Endothelial cell of umbilical vein (primary cell): ENCODE data around the gene P4HA3. TPM values are rescaled to one million over a fixed set of nuclear protein-coding genes. Genes with fewer than 3 reads are reported as not detected.

ENCODE experiments used
- BruUV-seq: library from RNA; stranded (reverse); fragments of 400-500 nt; replicated peaks from 2 replicates; lab custom pipeline; 2021; lab: Mats Ljungman, UMichigan
- CTCF ChIA-PET: fragments of 300-600, 350-600 bp; sonication (Branson Sonifier 250); formaldehyde crosslinking; loops from one replicate; lab custom pipeline; 2021; ENCODE audit warnings: antibody characterized with exemption, inconsistent platforms; lab: Charles Lee
- POLR2A ChIA-PET: fragments of 300-600, 350-600 bp; sonication (Branson Sonifier 250); formaldehyde crosslinking; loops from one replicate; lab custom pipeline; 2021; ENCODE audit warnings: antibody characterized with exemption, inconsistent platforms; lab: Charles Lee
- DNase-seq: peaks from one replicate; pipeline ENCODE4 v3.0.0-alpha.2; 2011; ENCODE audit warnings: low read depth, low spot score
- FAIRE-seq: peaks from 2 replicates; lab custom pipeline; 2011; peaks lifted over from hg19 to GRCh38; lab: Jason Lieb, UNC
- H2AFZ ChIP-seq: 2 replicates; pipeline ENCODE4 v1.6.0; 2012; ENCODE audit warnings: low read depth, low read length, control low read depth, inconsistent platforms
- H3K27ac ChIP-seq: 2 replicates; pipeline ENCODE4 v1.5.1; 2011; ENCODE audit warnings: low read depth, mild to moderate bottlenecking, control low read depth, low read length, moderate library complexity; ENCODE audit not compliant: insufficient read depth
- H3K27me3 ChIP-seq, 2 experiments: 2 replicates each; pipeline versions ENCODE4 v1.6.0 to v1.6.1; 2011; ENCODE audit warnings: low read length in 2 of 2, mixed read lengths in 1 of 2; ENCODE audit not compliant: control insufficient read depth in 2 of 2, insufficient read depth in 2 of 2
- H3K36me3 ChIP-seq, 2 experiments: 2 replicates in 1 of 2; 3 replicates in 1 of 2; pipeline ENCODE4 v1.5.1; 2011; ENCODE audit warnings: low read length in 2 of 2, mild to moderate bottlenecking in 1 of 2, moderate library complexity in 1 of 2; ENCODE audit not compliant: control insufficient read depth in 2 of 2, insufficient read depth in 2 of 2; ENCODE audit errors: extremely low read depth in 1 of 2
- H3K4me1 ChIP-seq: 3 replicates; pipeline ENCODE4 v1.5.1; 2011; ENCODE audit warnings: mild to moderate bottlenecking, low read length; ENCODE audit not compliant: control insufficient read depth, insufficient read depth; ENCODE audit errors: extremely low read depth
- H3K4me2 ChIP-seq: 2 replicates; pipeline ENCODE4 v1.6.1; 2011; ENCODE audit warnings: low read length, control low read depth, mixed read lengths; ENCODE audit not compliant: insufficient read depth
- H3K4me3 ChIP-seq, 3 experiments: fragments of 200-600 bp in 1 of 3; sonication (generic), shearing (Covaris generic) in 1 of 3; replicated peaks in 1 of 3; 2 replicates each; pipeline ENCODE4 v1.5.1; 2011 to 2016; ENCODE audit warnings: control low read depth in 3 of 3, low read length in 3 of 3, mild to moderate bottlenecking in 2 of 3, inconsistent platforms in 1 of 3, low read depth in 1 of 3, moderate library complexity in 1 of 3; ENCODE audit not compliant: insufficient read depth in 1 of 3
- H3K79me2 ChIP-seq: 2 replicates; pipeline ENCODE4 v1.6.0; 2012; ENCODE audit warnings: low read length, inconsistent platforms; ENCODE audit not compliant: control insufficient read depth, insufficient read depth
- H3K9ac ChIP-seq: replicated peaks from 2 replicates; pipeline ENCODE3; 2011; ENCODE audit warnings: low read length, control low read depth; ENCODE audit not compliant: insufficient read depth; ENCODE audit errors: extremely low read depth
- H3K9me1 ChIP-seq: replicated peaks from 3 replicates; pipeline ENCODE4 v1.6.0; 2011; ENCODE audit warnings: mild to moderate bottlenecking, low read length; ENCODE audit not compliant: control insufficient read depth, insufficient read depth; ENCODE audit errors: extremely low read depth
- H3K9me3 ChIP-seq: replicated peaks from 2 replicates; pipeline ENCODE4 v1.5.1; 2012; ENCODE audit warnings: low read length, inconsistent platforms; ENCODE audit not compliant: control insufficient read depth, insufficient read depth
- H4K20me1 ChIP-seq: replicated peaks from 2 replicates; pipeline ENCODE3; 2011; ENCODE audit warnings: mild to moderate bottlenecking, low read length; ENCODE audit not compliant: control insufficient read depth, insufficient read depth; ENCODE audit errors: extremely low read depth
- EZH2 ChIP-seq: IDR thresholded peaks from 2 replicates; pipeline ENCODE4 v1.6.1; 2012; ENCODE audit warnings: borderline replicate concordance, low read depth, mild to moderate bottlenecking, moderate library complexity, low read length, inconsistent platforms; ENCODE audit not compliant: severe bottlenecking
- FOS ChIP-seq: IDR thresholded peaks from 2 replicates; pipeline ENCODE4 v1.6.1; 2011; ENCODE audit warnings: mild to moderate bottlenecking, low read length, moderate library complexity, borderline replicate concordance; ENCODE audit not compliant: insufficient read depth
- GATA2 ChIP-seq: IDR thresholded peaks from 2 replicates; pipeline ENCODE4 v1.7.0; 2011; ENCODE audit warnings: low read depth, mild to moderate bottlenecking, moderate library complexity, mixed read lengths, low read length; ENCODE audit not compliant: insufficient read length, insufficient read depth
- JUN ChIP-seq: IDR thresholded peaks from 2 replicates; pipeline ENCODE4 v1.6.1; 2011; ENCODE audit warnings: borderline replicate concordance, low read depth; ENCODE audit not compliant: insufficient read length, insufficient read depth
- MYC ChIP-seq: IDR thresholded peaks from one replicate; pipeline ENCODE4 v1.6.1; 2011; ENCODE audit warnings: mild to moderate bottlenecking, low read depth, low read length
- POLR2A ChIP-seq: IDR thresholded peaks from 2 replicates; pipeline ENCODE4 v1.6.1; 2012; ENCODE audit warnings: low read depth, mild to moderate bottlenecking, control low read depth, low read length
- POLR2AphosphoS5 ChIP-seq: IDR thresholded peaks from 2 replicates; pipeline ENCODE4 v1.6.1; 2012; ENCODE audit warnings: low read depth, mild to moderate bottlenecking, control low read depth, low read length, moderate library complexity; ENCODE audit not compliant: insufficient read depth
- dilution Hi-C: fragments of 300-500 bp; cut with MboI; formaldehyde crosslinking; loops from one replicate; pipeline ENCODE4 v1.15.0; 2019; ENCODE audit warnings: low sequenced_read_pairs; ENCODE audit not compliant: extremely low pct_ligation_motif_present
- intact Hi-C: fragments of 100-400 bp; cut with micrococcal nuclease; formaldehyde crosslinking; loops from one replicate; pipeline ENCODE4 v1.10.0; 2022
- polyA plus RNA-seq, 4 experiments: library from polyadenylated mRNA; depleted of rRNA in 3 of 4; stranded (reverse) in 3 of 4; unstranded in 1 of 4; fragments of >200 nt; gene quantifications; 2 replicates each; pipeline versions ENCODE4 v1.2.1 to v1.2.3, GENCODE V29; 2011 to 2012; ENCODE audit warnings: missing spikeins in 1 of 4
- total RNA-seq: library from RNA; stranded (reverse); gene quantifications from 2 replicates; pipeline ENCODE4 v1.2.3, GENCODE V29; 2021
- TF ChIP-seq, protein P1 (sequence below), 2 donors: IDR thresholded peaks; 1 replicate in 1 of 2; 2 replicates in 1 of 2; pipeline ENCODE4 v1.5.1; 2011; ENCODE audit warnings: low read length in 2 of 2, mild to moderate bottlenecking in 2 of 2, moderate library complexity in 2 of 2, control low read depth in 1 of 2, inconsistent platforms in 1 of 2, low read depth in 1 of 2; ENCODE audit not compliant: insufficient read depth in 1 of 2; ENCODE audit errors: extremely low read depth in 1 of 2
- TF ChIP-seq, protein P2 (sequence below): IDR thresholded peaks from 2 replicates; pipeline ENCODE4 v1.6.1; 2011; ENCODE audit not compliant: insufficient read depth, insufficient read length

P4HA3 gene
- total and polyA plus RNA-seq, 2 donors (not counting 3 experiments of a cell fraction or from before 2014, with no cell fraction given) = 26.9 to 40.0 TPM

DNA sequence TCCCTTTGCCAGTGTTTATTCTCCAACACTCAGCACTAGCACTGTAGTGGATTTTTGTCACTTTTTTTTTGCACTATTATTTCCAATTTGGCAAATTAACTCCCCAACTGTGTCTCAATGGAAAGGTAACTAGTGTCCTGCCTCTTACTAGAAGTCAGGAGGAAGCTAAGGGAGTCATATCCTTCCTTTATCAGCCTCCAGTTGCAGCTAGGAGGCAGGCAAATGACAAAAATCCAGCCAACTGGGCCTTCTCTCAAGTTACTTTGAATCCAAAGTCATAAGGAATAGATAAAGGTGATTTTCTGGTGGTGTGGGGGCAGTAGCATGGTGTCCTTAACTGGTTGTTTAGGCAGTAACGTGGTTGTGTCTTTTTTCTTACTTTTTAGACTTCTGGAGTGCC is 15.6 kb upstream of the P4HA3 start:
- BruUV-seq = no TSS peak
- no peaks in the 10 kb centered on the region for H3K9me1 ChIP-seq
- ChIA-PET CTCF (interaction anchor here (1.0 to 4.2 kb wide), 6 partner anchors 13 to 399 kb away, joined by 3 to 27 read pairs (median 10); no protein-coding TSS in a partner anchor), POLR2A (no interaction called here)
- peaks cover 0 to 2% of the 10 kb centered on the region in 2 experiments for H3K36me3 ChIP-seq
- no peaks in the 10 kb centered on the region for H3K9me3 ChIP-seq
- DNase-seq (peak; percentile 76), FAIRE-seq (peak; percentile 75)
- peak overlapping the region; percentile 10 for H2AFZ ChIP-seq
- TF ChIP-seq FOS (peak; percentile 7), POLR2AphosphoS5 (no peak)
- intact Hi-C loops = no loop called here
- H3K4me2 ChIP-seq = peak overlapping the region; percentile 38
- H3K9ac ChIP-seq = peak overlapping the region; percentile 10
- H3K4me3 ChIP-seq = no peak overlapping the region
- H3K4me1 ChIP-seq = peaks cover 66% of the 10 kb centered on the region
- dilution Hi-C loops = no loop called here
- H3K27ac ChIP-seq = peak overlapping the region; percentile 48
- no peaks in the 10 kb centered on the region for H3K27me3 ChIP-seq
- H4K20me1 ChIP-seq = no peaks in the 10 kb centered on the region
- H3K79me2 ChIP-seq = no peaks in the 10 kb centered on the region

DNA sequence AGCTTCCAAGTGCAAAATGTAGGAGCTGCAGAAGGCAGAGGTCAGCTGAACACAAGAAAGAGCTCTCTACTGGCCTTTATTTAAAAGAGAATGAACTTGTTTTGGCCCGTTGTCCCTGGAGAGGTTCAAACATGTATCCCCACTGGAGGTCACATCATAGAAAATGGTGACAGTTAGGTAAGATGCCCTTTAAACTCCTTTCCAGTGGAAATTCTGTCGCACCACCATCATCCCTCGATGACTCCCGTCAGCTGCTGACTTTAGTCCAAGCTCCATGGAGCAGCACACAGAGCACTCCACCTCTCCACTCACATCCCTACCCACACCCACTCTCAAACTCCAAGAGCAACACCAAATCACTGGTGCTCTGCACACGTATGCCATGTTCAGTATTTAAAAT is 15.2 kb upstream of the P4HA3 start:
- peak overlapping the region; percentile 48 for H3K27ac ChIP-seq
- FAIRE-seq (no peak), DNase-seq (peak; percentile 62)
- H3K27me3 ChIP-seq = no peaks in the 10 kb centered on the region
- no peak overlapping the region for H3K4me3 ChIP-seq
- intact Hi-C loops (no loop called here), dilution Hi-C loops (no loop called here)
- peak overlapping the region; percentile 10 for H3K9ac ChIP-seq
- H3K4me1 ChIP-seq = peaks cover 64% of the 10 kb centered on the region
- BruUV-seq = no TSS peak
- H3K9me3 ChIP-seq = no peaks in the 10 kb centered on the region
- peaks cover 0 to 2% of the 10 kb centered on the region in 2 experiments for H3K36me3 ChIP-seq
- peak overlapping the region; percentile 38 for H3K4me2 ChIP-seq
- no peaks in the 10 kb centered on the region for H3K9me1 ChIP-seq
- peak overlapping the region; percentile 10 for H2AFZ ChIP-seq
- TF ChIP-seq EZH2 (no peak), FOS (no peak), MYC (no peak), POLR2A (no peak), POLR2AphosphoS5 (no peak), JUN (no peak), GATA2 (no peak)
- TF ChIP-seq, protein P1, sequence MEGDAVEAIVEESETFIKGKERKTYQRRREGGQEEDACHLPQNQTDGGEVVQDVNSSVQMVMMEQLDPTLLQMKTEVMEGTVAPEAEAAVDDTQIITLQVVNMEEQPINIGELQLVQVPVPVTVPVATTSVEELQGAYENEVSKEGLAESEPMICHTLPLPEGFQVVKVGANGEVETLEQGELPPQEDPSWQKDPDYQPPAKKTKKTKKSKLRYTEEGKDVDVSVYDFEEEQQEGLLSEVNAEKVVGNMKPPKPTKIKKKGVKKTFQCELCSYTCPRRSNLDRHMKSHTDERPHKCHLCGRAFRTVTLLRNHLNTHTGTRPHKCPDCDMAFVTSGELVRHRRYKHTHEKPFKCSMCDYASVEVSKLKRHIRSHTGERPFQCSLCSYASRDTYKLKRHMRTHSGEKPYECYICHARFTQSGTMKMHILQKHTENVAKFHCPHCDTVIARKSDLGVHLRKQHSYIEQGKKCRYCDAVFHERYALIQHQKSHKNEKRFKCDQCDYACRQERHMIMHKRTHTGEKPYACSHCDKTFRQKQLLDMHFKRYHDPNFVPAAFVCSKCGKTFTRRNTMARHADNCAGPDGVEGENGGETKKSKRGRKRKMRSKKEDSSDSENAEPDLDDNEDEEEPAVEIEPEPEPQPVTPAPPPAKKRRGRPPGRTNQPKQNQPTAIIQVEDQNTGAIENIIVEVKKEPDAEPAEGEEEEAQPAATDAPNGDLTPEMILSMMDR (IDR thresholded peaks at IDR 0.05; ENCODE audit: extremely low read depth in 1 of 2, insufficient read depth in 1 of 2, low read depth in 1 of 2, low read length in 2 of 2) = no peak
- TF ChIP-seq, protein P2, sequence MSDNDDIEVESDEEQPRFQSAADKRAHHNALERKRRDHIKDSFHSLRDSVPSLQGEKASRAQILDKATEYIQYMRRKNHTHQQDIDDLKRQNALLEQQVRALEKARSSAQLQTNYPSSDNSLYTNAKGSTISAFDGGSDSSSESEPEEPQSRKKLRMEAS = no peak
- H4K20me1 ChIP-seq = no peaks in the 10 kb centered on the region
- no peaks in the 10 kb centered on the region for H3K79me2 ChIP-seq
- ChIA-PET CTCF (interaction anchor here (1.0 to 4.2 kb wide), 6 partner anchors 13 to 399 kb away, joined by 3 to 27 read pairs (median 10); no protein-coding TSS in a partner anchor), POLR2A (no interaction called here)
